Caco-2 (cell line): ENCODE results near the gene NOL3. TPM values are rescaled to one million over a fixed set of nuclear protein-coding genes. Genes with fewer than 3 reads are reported as not detected.
A peak's percentile ranks its signal among the peaks of the same experiment; 100 is the strongest.

Experiments
- BruUV-seq: library from RNA; stranded (reverse); fragments of 400-500 nt; replicated peaks from 2 replicates; lab custom pipeline; 2021; lab: Mats Ljungman, UMichigan
- CTCF ChIA-PET: fragments of 300-600 bp; sonication (Branson Sonifier 250); formaldehyde crosslinking; loops from one replicate; lab custom pipeline; 2022; ENCODE audit warnings: antibody characterized with exemption; lab: Charles Lee
- POLR2A ChIA-PET: fragments of 300-600 bp; sonication (Branson Sonifier 250); formaldehyde crosslinking; loops from one replicate; lab custom pipeline; 2022; ENCODE audit warnings: antibody characterized with exemption; lab: Charles Lee
- DNase-seq, 2 experiments: peaks; one replicate each; pipeline versions ENCODE4 v3.0.0 to v3.0.0-alpha.2; 2020 to 2022
- H3K27me3 ChIP-seq: replicated peaks from 2 replicates; pipeline ENCODE4 v1.6.0; 2011; ENCODE audit warnings: low read length; ENCODE audit not compliant: control insufficient read depth, insufficient read depth
- H3K36me3 ChIP-seq: 2 replicates; pipeline ENCODE4 v1.5.1; 2011; ENCODE audit warnings: low read length; ENCODE audit not compliant: control insufficient read depth, insufficient read depth
- H3K4me1 ChIP-seq: fragments of 250-450 bp; sonication (Bioruptor Pico); 2 replicates; pipeline ENCODE4 v1.5.1; 2020; ENCODE audit warnings: mild to moderate bottlenecking
- H3K4me3 ChIP-seq: 2 replicates; pipeline ENCODE4 v1.5.1; 2011; ENCODE audit warnings: low read depth, mild to moderate bottlenecking, control low read depth, low read length
- H3K9me3 ChIP-seq: fragments of 250-450 bp; sonication (Bioruptor Pico); 2 replicates; pipeline ENCODE4 v1.5.1; 2020; ENCODE audit warnings: mild to moderate bottlenecking, moderate library complexity
- H3K27ac Mint-ChIP-seq: one replicate; pipeline ENCODE4 v1.8.0; 2022; ENCODE audit warnings: mixed read lengths; ENCODE audit not compliant: unreplicated experiment
- H3K27me3 Mint-ChIP-seq: one replicate; pipeline ENCODE4 v1.8.0; 2022; ENCODE audit warnings: mixed read lengths; ENCODE audit not compliant: insufficient read depth, unreplicated experiment
- H3K36me3 Mint-ChIP-seq: one replicate; pipeline ENCODE4 v1.8.0; 2022; ENCODE audit warnings: mild to moderate bottlenecking, mixed read lengths; ENCODE audit not compliant: insufficient read depth, unreplicated experiment
- H3K4me1 Mint-ChIP-seq: one replicate; pipeline ENCODE4 v1.8.0; 2022; ENCODE audit warnings: low read depth, mixed read lengths; ENCODE audit not compliant: unreplicated experiment
- H3K4me3 Mint-ChIP-seq: one replicate; pipeline ENCODE4 v1.8.0; 2022; ENCODE audit warnings: mild to moderate bottlenecking, moderate library complexity, mixed read lengths; ENCODE audit not compliant: unreplicated experiment
- H3K9me3 Mint-ChIP-seq: one replicate; pipeline ENCODE4 v1.8.0; 2022; ENCODE audit warnings: mixed read lengths; ENCODE audit not compliant: unreplicated experiment
- intact Hi-C: fragments of 100-400 bp; cut with micrococcal nuclease; formaldehyde crosslinking; loops from one replicate; pipeline ENCODE4 v1.10.0; 2022; ENCODE audit not compliant: unreplicated experiment
- total RNA-seq: library from RNA; stranded (reverse); gene quantifications from 2 replicates; pipeline ENCODE4 v1.2.3, GENCODE V29; 2022
- TF ChIP-seq, protein P1 (sequence below), 2 experiments: fragments of 200-600 bp in 1 of 2; IDR thresholded peaks; 1 replicate in 1 of 2; 2 replicates in 1 of 2; pipeline versions ENCODE4 v1.5.1 to v1.8.0; 2011 to 2022; ENCODE audit warnings: antibody characterized with exemption in 1 of 2, control low read depth in 1 of 2, inconsistent platforms in 1 of 2, low read depth in 1 of 2, low read length in 1 of 2, mild to moderate bottlenecking in 1 of 2, moderate library complexity in 1 of 2; ENCODE audit not compliant: insufficient read depth in 1 of 2, severe bottlenecking in 1 of 2, unreplicated experiment in 1 of 2

NOL3 gene
- total RNA-seq, 1 experiment from 2014 or later, result 17.4 TPM

DNA sequence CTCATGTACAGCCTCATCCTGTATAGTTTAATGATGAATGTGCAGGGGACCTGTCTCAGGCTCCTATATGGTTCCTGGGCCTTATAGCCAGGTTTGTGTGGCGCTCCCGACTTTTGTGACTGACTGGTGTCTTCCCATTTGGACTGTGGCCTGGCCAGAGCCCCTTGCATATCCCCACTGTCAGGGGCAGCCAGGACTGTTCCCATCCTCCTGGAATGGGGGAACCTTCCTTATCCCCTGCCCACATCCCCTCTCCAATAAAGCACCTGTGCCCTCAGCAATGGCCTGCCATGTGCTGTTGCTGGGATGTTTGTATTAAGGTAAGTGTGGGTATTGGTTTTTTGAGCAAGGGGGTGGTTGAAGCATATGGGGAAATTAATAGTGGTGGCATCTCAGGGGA, 22.1 kb upstream of the NOL3 start:
- H3K9me3 ChIP-seq, result no peaks in the 10 kb centered on the region
- CTCF ChIA-PET, result interaction anchor here (0.6 kb wide), 1 partner anchor 107 kb away, joined by 6 read pairs; no protein-coding TSS in a partner anchor
- Mint-ChIP-seq H3K9me3 (no peaks in the 10 kb centered on the region), H3K4me1 (no peaks in the 10 kb centered on the region), H3K27ac (no peak overlapping the region), H3K4me3 (no peak overlapping the region), H3K36me3 (peaks cover 61% of the 10 kb centered on the region), H3K27me3 (no peaks in the 10 kb centered on the region)
- peaks cover 4% of the 10 kb centered on the region; the same call in 1 of the 2 replicates for H3K36me3 ChIP-seq
- POLR2A ChIA-PET, result no interaction called here
- no peak for DNase-seq
- no peaks in the 10 kb centered on the region for H3K27me3 ChIP-seq
- TF ChIP-seq, protein P1, sequence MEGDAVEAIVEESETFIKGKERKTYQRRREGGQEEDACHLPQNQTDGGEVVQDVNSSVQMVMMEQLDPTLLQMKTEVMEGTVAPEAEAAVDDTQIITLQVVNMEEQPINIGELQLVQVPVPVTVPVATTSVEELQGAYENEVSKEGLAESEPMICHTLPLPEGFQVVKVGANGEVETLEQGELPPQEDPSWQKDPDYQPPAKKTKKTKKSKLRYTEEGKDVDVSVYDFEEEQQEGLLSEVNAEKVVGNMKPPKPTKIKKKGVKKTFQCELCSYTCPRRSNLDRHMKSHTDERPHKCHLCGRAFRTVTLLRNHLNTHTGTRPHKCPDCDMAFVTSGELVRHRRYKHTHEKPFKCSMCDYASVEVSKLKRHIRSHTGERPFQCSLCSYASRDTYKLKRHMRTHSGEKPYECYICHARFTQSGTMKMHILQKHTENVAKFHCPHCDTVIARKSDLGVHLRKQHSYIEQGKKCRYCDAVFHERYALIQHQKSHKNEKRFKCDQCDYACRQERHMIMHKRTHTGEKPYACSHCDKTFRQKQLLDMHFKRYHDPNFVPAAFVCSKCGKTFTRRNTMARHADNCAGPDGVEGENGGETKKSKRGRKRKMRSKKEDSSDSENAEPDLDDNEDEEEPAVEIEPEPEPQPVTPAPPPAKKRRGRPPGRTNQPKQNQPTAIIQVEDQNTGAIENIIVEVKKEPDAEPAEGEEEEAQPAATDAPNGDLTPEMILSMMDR (IDR thresholded peaks at IDR 0.05; ENCODE audit: insufficient read depth in 1 of 2, low read depth in 1 of 2, low read length in 1 of 2, severe bottlenecking in 1 of 2, unreplicated experiment in 1 of 2), result no peak
- BruUV-seq, result TSS peak; percentile 34
- intact Hi-C loops, result no loop called here
- H3K4me3 ChIP-seq, result no peak overlapping the region
- H3K4me1 ChIP-seq, result no peaks in the 10 kb centered on the region; the same call in none of the 2 replicates

DNA sequence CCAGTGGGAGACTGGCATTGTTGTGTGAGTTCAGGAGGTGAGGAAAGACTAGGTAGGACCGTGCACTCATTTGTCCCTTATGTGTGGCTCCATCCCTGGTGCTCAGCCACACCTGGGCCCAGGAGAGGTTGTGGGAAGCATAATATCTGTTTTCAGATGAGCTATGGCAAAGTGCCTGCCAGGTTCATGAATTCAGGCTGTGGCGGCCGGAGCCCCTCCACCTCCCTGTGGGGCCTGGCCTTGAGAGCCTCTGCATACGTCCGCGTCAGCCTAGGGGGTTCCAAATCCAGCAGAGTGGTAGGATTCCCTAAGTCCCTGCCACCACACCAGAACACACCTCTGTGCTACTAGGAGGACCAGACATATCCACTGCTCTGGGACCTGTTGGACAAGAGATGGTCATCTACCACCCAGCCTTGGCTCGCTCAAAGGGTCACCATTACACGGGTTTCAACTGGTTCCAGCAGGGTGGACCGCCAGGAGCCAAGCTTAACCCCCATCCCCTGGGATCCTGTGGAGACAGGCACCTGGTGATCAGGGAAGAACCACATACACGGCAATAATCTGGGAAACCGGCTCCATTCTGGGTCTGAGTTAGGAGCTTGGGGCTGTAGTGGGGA, 21.6 kb upstream of the NOL3 start:
- H3K4me1 Mint-ChIP-seq, result no peaks in the 10 kb centered on the region
- Histone ChIP-seq H3K27me3 (no peaks in the 10 kb centered on the region), H3K36me3 (peaks cover 4% of the 10 kb centered on the region; the same call in 1 of the 2 replicates), H3K4me3 (no peak overlapping the region), H3K9me3 (no peaks in the 10 kb centered on the region), H3K4me1 (no peaks in the 10 kb centered on the region; the same call in none of the 2 replicates)
- no peak for DNase-seq
- ChIA-PET CTCF (interaction anchor here (0.6 to 0.8 kb wide), 2 partner anchors 36 to 107 kb away, joined by 3 to 6 read pairs; no protein-coding TSS in a partner anchor), POLR2A (no interaction called here)
- TF ChIP-seq, protein P1 (IDR thresholded peaks at IDR 0.05; ENCODE audit: insufficient read depth in 1 of 2, low read depth in 1 of 2, low read length in 1 of 2, severe bottlenecking in 1 of 2, unreplicated experiment in 1 of 2), result no peak
- no TSS peak for BruUV-seq
- H3K9me3 Mint-ChIP-seq, result no peaks in the 10 kb centered on the region
- H3K4me3 Mint-ChIP-seq, result peak overlapping the region; percentile 47
- no peak overlapping the region for H3K27ac Mint-ChIP-seq
- intact Hi-C loops, result no loop called here
- peaks cover 56% of the 10 kb centered on the region for H3K36me3 Mint-ChIP-seq
- H3K27me3 Mint-ChIP-seq, result no peaks in the 10 kb centered on the region

DNA sequence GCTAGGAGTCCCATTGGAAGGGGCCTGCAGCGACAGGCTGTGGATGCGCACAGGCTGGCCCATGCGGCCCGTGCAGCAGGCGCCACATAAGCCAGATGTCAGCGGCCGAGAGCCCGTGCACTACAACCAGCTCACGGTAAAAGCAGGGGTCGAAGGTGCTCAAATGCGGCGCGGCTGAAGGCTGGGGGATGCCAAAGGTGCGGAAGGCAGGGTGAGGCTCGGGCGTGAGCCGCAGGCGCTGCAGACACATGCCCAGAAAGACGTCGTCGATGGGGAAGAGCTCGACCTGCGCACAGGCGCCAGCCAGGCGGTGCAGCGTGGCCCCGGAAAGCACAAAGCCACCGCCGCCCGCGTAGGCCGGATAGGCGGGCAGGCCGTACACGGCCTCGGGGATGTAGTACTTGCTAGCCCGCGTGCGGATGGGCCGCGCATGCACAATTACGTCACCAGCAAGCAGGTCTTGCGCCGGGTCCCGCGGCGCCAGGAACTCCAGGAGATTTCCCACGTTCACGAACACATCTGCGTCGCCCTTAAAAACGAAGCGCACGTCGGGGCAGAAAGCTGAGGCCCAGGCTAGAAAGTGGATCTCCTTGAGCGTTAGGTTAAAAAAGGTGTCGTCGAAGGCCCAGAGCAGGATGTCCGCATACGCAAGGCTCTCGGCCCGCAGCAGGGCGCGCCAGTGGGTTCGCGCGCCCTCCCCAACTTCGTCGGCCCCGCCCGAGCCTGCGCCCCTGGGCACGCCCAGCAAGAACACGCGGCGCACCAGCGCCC, 20.9 kb upstream of the NOL3 start:
- Histone ChIP-seq H3K27me3 (no peaks in the 10 kb centered on the region), H3K4me1 (no peaks in the 10 kb centered on the region; the same call in none of the 2 replicates), H3K9me3 (no peaks in the 10 kb centered on the region), H3K4me3 (no peak overlapping the region), H3K36me3 (peaks cover 4% of the 10 kb centered on the region; the same call in 1 of the 2 replicates)
- H3K4me3 Mint-ChIP-seq, result peak overlapping the region; percentile 47
- POLR2A ChIA-PET, result no interaction called here
- no peak for DNase-seq
- no peaks in the 10 kb centered on the region for H3K4me1 Mint-ChIP-seq
- intact Hi-C loops, result loop anchor here (2.0 kb wide), 2 partner anchors 41 to 195 kb away; partner anchors contain the start of gene PHAF1
- TF ChIP-seq, protein P1 (IDR thresholded peaks at IDR 0.05; ENCODE audit: insufficient read depth in 1 of 2, low read depth in 1 of 2, low read length in 1 of 2, severe bottlenecking in 1 of 2, unreplicated experiment in 1 of 2), result no peak
- H3K27ac Mint-ChIP-seq, result no peak overlapping the region
- CTCF ChIA-PET, result interaction anchor here (0.8 kb wide), 1 partner anchor 35 kb away, joined by 3 read pairs; no protein-coding TSS in a partner anchor
- H3K9me3 Mint-ChIP-seq, result no peaks in the 10 kb centered on the region
- peaks cover 49% of the 10 kb centered on the region for H3K36me3 Mint-ChIP-seq
- no TSS peak for BruUV-seq
- no peaks in the 10 kb centered on the region for H3K27me3 Mint-ChIP-seq
